CD14-positive monocyte (primary cell): ENCODE results near the gene AFG1L. TPM values are rescaled to one million over a fixed set of nuclear protein-coding genes. Genes with fewer than 3 reads are reported as not detected.

Experiments used
- DNase-seq, 3 donors: peaks; one replicate each; pipeline ENCODE4 v3.0.0-alpha.2; 2011 to 2022
- H2AFZ ChIP-seq: 2 replicates; pipeline ENCODE4 v1.6.0; 2012; ENCODE audit warnings: mild to moderate bottlenecking, low read depth, low read length, inconsistent platforms; ENCODE audit not compliant: insufficient read depth, poor library complexity, severe bottlenecking
- H3K27ac ChIP-seq, 2 donors: 1 replicate in 1 of 2; 2 replicates in 1 of 2; pipeline ENCODE4 v1.5.1; 2012 to 2013; ENCODE audit warnings: low read length in 2 of 2, control low read depth in 1 of 2, inconsistent platforms in 1 of 2, low read depth in 1 of 2, mild to moderate bottlenecking in 1 of 2
- H3K27me3 ChIP-seq, 2 donors: one replicate each; pipeline versions ENCODE4 v1.6.0 to v1.6.1; 2011 to 2013; ENCODE audit warnings: low read length in 2 of 2; ENCODE audit not compliant: control insufficient read depth in 2 of 2, insufficient read depth in 2 of 2
- H3K36me3 ChIP-seq, 2 donors: replicated peaks in 1 of 2; 1 replicate in 1 of 2; 2 replicates in 1 of 2; pipeline versions ENCODE4 v1.5.1 to v1.6.1; 2012 to 2013; ENCODE audit warnings: low read length in 2 of 2, control low read depth in 1 of 2, inconsistent platforms in 1 of 2, mild to moderate bottlenecking in 1 of 2; ENCODE audit not compliant: insufficient read depth in 2 of 2, control insufficient read depth in 1 of 2
- H3K4me1 ChIP-seq, 2 donors: 1 replicate in 1 of 2; 2 replicates in 1 of 2; pipeline versions ENCODE4 v1.5.1 to v1.6.1; 2012 to 2013; ENCODE audit warnings: low read length in 2 of 2, control low read depth in 1 of 2, inconsistent platforms in 1 of 2, mild to moderate bottlenecking in 1 of 2, moderate library complexity in 1 of 2; ENCODE audit not compliant: insufficient read depth in 2 of 2, control insufficient read depth in 1 of 2
- H3K4me2 ChIP-seq: replicated peaks from 2 replicates; pipeline ENCODE3; 2012; ENCODE audit warnings: low read length, moderate library complexity, mild to moderate bottlenecking; ENCODE audit not compliant: poor library complexity, severe bottlenecking; ENCODE audit errors: extremely low read depth
- H3K4me3 ChIP-seq, 3 experiments: fragments of 200-600 bp in 1 of 3; sonication (generic) in 1 of 3; replicated peaks in 1 of 3; 1 replicate in 2 of 3; 2 replicates in 1 of 3; pipeline ENCODE4 v1.5.1; 2011 to 2013; ENCODE audit warnings: low read length in 3 of 3, mild to moderate bottlenecking in 3 of 3, control low read depth in 2 of 3, low read depth in 2 of 3, inconsistent platforms in 1 of 3, moderate library complexity in 1 of 3
- H3K79me2 ChIP-seq: 2 replicates; pipeline ENCODE4 v1.6.0; 2012; ENCODE audit warnings: mild to moderate bottlenecking, control low read depth, inconsistent platforms, low read length, moderate library complexity; ENCODE audit not compliant: insufficient read depth
- H3K9ac ChIP-seq: 2 replicates; pipeline ENCODE4 v1.6.0; 2017; ENCODE audit warnings: low read length, mild to moderate bottlenecking; ENCODE audit not compliant: insufficient read depth, poor library complexity, severe bottlenecking
- H3K9me3 ChIP-seq, 2 donors: replicated peaks in 1 of 2; 1 replicate in 1 of 2; 2 replicates in 1 of 2; pipeline versions ENCODE4 v1.5.1 to v1.6.1; 2012 to 2013; ENCODE audit warnings: low read length in 2 of 2, control low read depth in 1 of 2; ENCODE audit not compliant: control insufficient read depth in 1 of 2, insufficient read depth in 1 of 2
- H4K20me1 ChIP-seq: 2 replicates; pipeline ENCODE4 v1.6.0; 2012; ENCODE audit warnings: mild to moderate bottlenecking, low read length, control low read depth, moderate library complexity; ENCODE audit not compliant: insufficient read depth
- H3K27ac Mint-ChIP-seq, 7 donors: one replicate each; pipeline ENCODE4 v1.8.0; 2020; ENCODE audit warnings: mild to moderate bottlenecking in 7 of 7, mixed read lengths in 7 of 7, moderate library complexity in 6 of 7, inconsistent platforms in 2 of 7
- H3K27me3 Mint-ChIP-seq, 3 donors: one replicate each; pipeline ENCODE4 v1.8.0; 2021 to 2022; ENCODE audit warnings: low read depth in 3 of 3, mild to moderate bottlenecking in 3 of 3, mixed read lengths in 3 of 3, moderate library complexity in 3 of 3, inconsistent platforms in 1 of 3
- H3K36me3 Mint-ChIP-seq, 2 donors: one replicate each; pipeline ENCODE4 v1.8.0; 2020; ENCODE audit warnings: mixed read lengths in 2 of 2, inconsistent platforms in 1 of 2, mild to moderate bottlenecking in 1 of 2
- H3K4me1 Mint-ChIP-seq: one replicate; pipeline ENCODE4 v1.8.0; 2020; ENCODE audit warnings: mild to moderate bottlenecking, mixed read lengths
- H3K4me3 Mint-ChIP-seq, 2 donors: one replicate each; pipeline ENCODE4 v1.8.0; 2020; ENCODE audit warnings: mild to moderate bottlenecking in 2 of 2, mixed read lengths in 2 of 2, moderate library complexity in 1 of 2
- H3K9me3 Mint-ChIP-seq, 7 donors: one replicate each; pipeline ENCODE4 v1.8.0; 2020 to 2022; ENCODE audit warnings: mixed read lengths in 7 of 7, mild to moderate bottlenecking in 6 of 7, moderate library complexity in 6 of 7, inconsistent platforms in 2 of 7
- CTCF ChIP-seq: fragments of 200-600 bp; IDR thresholded peaks from one replicate; pipeline ENCODE4 v1.8.0; 2022; ENCODE audit warnings: antibody characterized with exemption, mild to moderate bottlenecking
- WGBS: methylation state at CpG from one replicate; pipeline ENCODE4 v1.1.5; 2013; ENCODE audit warnings: missing lambda C conversion rate; ENCODE audit not compliant: insufficient coverage; 5-methylcytosine and 5-hydroxymethylcytosine counted together
- intact Hi-C, 2 donors: fragments of 100-400 bp; cut with micrococcal nuclease; formaldehyde crosslinking; loops; one replicate each; pipeline versions ENCODE4 v1.15.0 to v1.15.1; 2023
- polyA plus RNA-seq, 3 donors: library from polyadenylated mRNA; depleted of rRNA in 1 of 3; unstranded in 2 of 3; stranded (reverse) in 1 of 3; fragments of 300-500 nt in 2 of 3; fragments of >200 nt in 1 of 3; fragmentation: Illumina TruSeq in 2 of 3; gene quantifications; 1 replicate in 2 of 3; 2 replicates in 1 of 3; pipeline ENCODE4 v1.2.3, GENCODE V29; 2012 to 2021

AFG1L gene
- polyA plus RNA-seq, 3 donors: 0.95 to 2.8 (median 2.7) TPM

GRCh38 chr6:108492131-108492766 is 197.4 kb downstream of the AFG1L start:
- Histone ChIP-seq H2AFZ (no peak overlapping the region), H4K20me1 (no peaks in the 10 kb centered on the region), H3K27me3 (no peaks in the 10 kb centered on the region), H3K27ac (no peak overlapping the region), H3K9ac (no peak overlapping the region), H3K79me2 (no peaks in the 10 kb centered on the region), H3K9me3 (no peaks in the 10 kb centered on the region), H3K36me3 (no peaks in the 10 kb centered on the region), H3K4me3 (no peak overlapping the region), H3K4me1 (no peaks in the 10 kb centered on the region), H3K4me2 (no peak overlapping the region)
- intact Hi-C loops: no loop called here
- TF ChIP-seq CTCF: peak; percentile 40
- no peaks in the 10 kb centered on the region for H3K4me1 Mint-ChIP-seq
- peak in 1 of 3 donors; percentile 6 for DNase-seq
- peak overlapping the region in 1 of 7 donors; percentile 41 for H3K27ac Mint-ChIP-seq
- no peak overlapping the region for H3K4me3 Mint-ChIP-seq
- no peaks in the 10 kb centered on the region for H3K9me3 Mint-ChIP-seq
- peaks cover 3 to 5% of the 10 kb centered on the region in 2 donors for H3K36me3 Mint-ChIP-seq
- H3K27me3 Mint-ChIP-seq: peaks cover 0 to 1% (median 0%) of the 10 kb centered on the region in 3 donors

- Mint-ChIP-seq H3K27ac (no peak overlapping the region), H3K4me3 (no peak overlapping the region), H3K36me3 (no peaks in the 10 kb centered on the region), H3K9me3 (peaks cover 0 to 2% (median 0%) of the 10 kb centered on the region in 7 donors), H3K27me3 (peaks cover 0 to 1% (median 0%) of the 10 kb centered on the region in 3 donors), H3K4me1 (no peaks in the 10 kb centered on the region)
- H3K4me3 ChIP-seq: no peak overlapping the region
- no peak overlapping the region for H3K4me2 ChIP-seq
- no peaks in the 10 kb centered on the region for H3K9me3 ChIP-seq
- TF ChIP-seq CTCF: no peak
- no peaks in the 10 kb centered on the region for H3K27me3 ChIP-seq
- no peak for DNase-seq
- no peaks in the 10 kb centered on the region for H3K4me1 ChIP-seq
- no peaks in the 10 kb centered on the region for H4K20me1 ChIP-seq
- no CpG with 5 or more reads among the region's 2 CpGs for WGBS
- H3K36me3 ChIP-seq: peaks cover 0 to under 1% of the 10 kb centered on the region in 2 donors
- H2AFZ ChIP-seq: no peak overlapping the region
- H3K27ac ChIP-seq: no peak overlapping the region
- H3K9ac ChIP-seq: no peak overlapping the region
- H3K79me2 ChIP-seq: no peaks in the 10 kb centered on the region
- intact Hi-C loops: no loop called here
Measured at GRCh38 chr6:108494434-108494833, 199.6 kb downstream of the AFG1L start.
